OCI-LY7 (cell line): Measurements from ENCODE around the gene GPR153.

Source experiments
- EZH2phosphoT487 ChIP-seq: fragments of 200-600 bp; sonication (generic); IDR thresholded peaks from 2 replicates; pipeline ENCODE4 v1.6.1; 2018; ENCODE audit warnings: low read depth, borderline replicate concordance, mild to moderate bottlenecking, mixed run types, antibody characterized with exemption, low read length, moderate library complexity, mixed read lengths
- TF ChIP-seq, protein P1 (sequence below): fragments of 200-600 bp; sonication (generic); conservative IDR thresholded peaks from 2 replicates; pipeline ENCODE4 v1.5.1; 2014; ENCODE audit warnings: mild to moderate bottlenecking, antibody characterized with exemption, low read length, moderate library complexity, mixed read lengths

DNA sequence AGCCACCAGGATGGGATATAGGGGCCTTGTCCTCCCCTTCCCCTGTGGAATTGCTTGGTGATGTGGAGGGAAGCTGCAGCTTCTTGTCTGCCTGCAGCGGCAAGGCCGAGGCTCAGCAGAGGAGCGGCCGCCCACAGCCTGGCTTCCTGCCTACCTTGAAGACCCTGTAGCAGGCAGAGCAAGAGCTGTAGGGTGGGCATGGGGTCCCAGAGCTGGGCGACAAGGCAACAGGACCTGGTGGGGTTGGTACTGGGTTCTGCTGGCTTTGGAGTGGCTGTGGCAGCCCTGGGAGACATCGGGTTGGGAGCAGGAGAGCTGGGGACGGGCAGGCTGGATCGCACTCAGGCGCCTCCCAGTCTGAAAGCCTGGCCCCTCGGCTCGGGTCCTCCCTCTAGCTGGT is 5.7 kb upstream of the GPR153 start:
- TF ChIP-seq, protein P1, sequence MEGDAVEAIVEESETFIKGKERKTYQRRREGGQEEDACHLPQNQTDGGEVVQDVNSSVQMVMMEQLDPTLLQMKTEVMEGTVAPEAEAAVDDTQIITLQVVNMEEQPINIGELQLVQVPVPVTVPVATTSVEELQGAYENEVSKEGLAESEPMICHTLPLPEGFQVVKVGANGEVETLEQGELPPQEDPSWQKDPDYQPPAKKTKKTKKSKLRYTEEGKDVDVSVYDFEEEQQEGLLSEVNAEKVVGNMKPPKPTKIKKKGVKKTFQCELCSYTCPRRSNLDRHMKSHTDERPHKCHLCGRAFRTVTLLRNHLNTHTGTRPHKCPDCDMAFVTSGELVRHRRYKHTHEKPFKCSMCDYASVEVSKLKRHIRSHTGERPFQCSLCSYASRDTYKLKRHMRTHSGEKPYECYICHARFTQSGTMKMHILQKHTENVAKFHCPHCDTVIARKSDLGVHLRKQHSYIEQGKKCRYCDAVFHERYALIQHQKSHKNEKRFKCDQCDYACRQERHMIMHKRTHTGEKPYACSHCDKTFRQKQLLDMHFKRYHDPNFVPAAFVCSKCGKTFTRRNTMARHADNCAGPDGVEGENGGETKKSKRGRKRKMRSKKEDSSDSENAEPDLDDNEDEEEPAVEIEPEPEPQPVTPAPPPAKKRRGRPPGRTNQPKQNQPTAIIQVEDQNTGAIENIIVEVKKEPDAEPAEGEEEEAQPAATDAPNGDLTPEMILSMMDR = no peak
- TF ChIP-seq EZH2phosphoT487 = no peak
